Endothelial cell of umbilical vein (primary cell): ENCODE measurements around the gene WTAP. TPM values are rescaled to one million over a fixed set of nuclear protein-coding genes. Genes with fewer than 3 reads are reported as not detected.

Source experiments
- BruUV-seq: library from RNA; stranded (reverse); fragments of 400-500 nt; replicated peaks from 2 replicates; lab custom pipeline; 2021; lab: Mats Ljungman, UMichigan
- CTCF ChIA-PET: fragments of 300-600, 350-600 bp; sonication (Branson Sonifier 250); formaldehyde crosslinking; loops from one replicate; lab custom pipeline; 2021; ENCODE audit warnings: antibody characterized with exemption, inconsistent platforms; lab: Charles Lee
- POLR2A ChIA-PET: fragments of 300-600, 350-600 bp; sonication (Branson Sonifier 250); formaldehyde crosslinking; loops from one replicate; lab custom pipeline; 2021; ENCODE audit warnings: antibody characterized with exemption, inconsistent platforms; lab: Charles Lee
- DNase-seq: peaks from one replicate; pipeline ENCODE4 v3.0.0-alpha.2; 2011; ENCODE audit warnings: low read depth, low spot score
- FAIRE-seq: peaks from 2 replicates; lab custom pipeline; 2011; peaks lifted over from hg19 to GRCh38; lab: Jason Lieb, UNC
- H2AFZ ChIP-seq: 2 replicates; pipeline ENCODE4 v1.6.0; 2012; ENCODE audit warnings: low read depth, low read length, control low read depth, inconsistent platforms
- H3K27ac ChIP-seq: 2 replicates; pipeline ENCODE4 v1.5.1; 2011; ENCODE audit warnings: low read depth, mild to moderate bottlenecking, control low read depth, low read length, moderate library complexity; ENCODE audit not compliant: insufficient read depth
- H3K27me3 ChIP-seq, 2 experiments: 2 replicates each; pipeline versions ENCODE4 v1.6.0 to v1.6.1; 2011; ENCODE audit warnings: low read length in 2 of 2, mixed read lengths in 1 of 2; ENCODE audit not compliant: control insufficient read depth in 2 of 2, insufficient read depth in 2 of 2
- H3K36me3 ChIP-seq, 2 experiments: 2 replicates in 1 of 2; 3 replicates in 1 of 2; pipeline ENCODE4 v1.5.1; 2011; ENCODE audit warnings: low read length in 2 of 2, mild to moderate bottlenecking in 1 of 2, moderate library complexity in 1 of 2; ENCODE audit not compliant: control insufficient read depth in 2 of 2, insufficient read depth in 2 of 2; ENCODE audit errors: extremely low read depth in 1 of 2
- H3K4me1 ChIP-seq: 3 replicates; pipeline ENCODE4 v1.5.1; 2011; ENCODE audit warnings: mild to moderate bottlenecking, low read length; ENCODE audit not compliant: control insufficient read depth, insufficient read depth; ENCODE audit errors: extremely low read depth
- H3K4me2 ChIP-seq: 2 replicates; pipeline ENCODE4 v1.6.1; 2011; ENCODE audit warnings: low read length, control low read depth, mixed read lengths; ENCODE audit not compliant: insufficient read depth
- H3K4me3 ChIP-seq, 3 experiments: fragments of 200-600 bp in 1 of 3; sonication (generic), shearing (Covaris generic) in 1 of 3; replicated peaks in 1 of 3; 2 replicates each; pipeline ENCODE4 v1.5.1; 2011 to 2016; ENCODE audit warnings: control low read depth in 3 of 3, low read length in 3 of 3, mild to moderate bottlenecking in 2 of 3, inconsistent platforms in 1 of 3, low read depth in 1 of 3, moderate library complexity in 1 of 3; ENCODE audit not compliant: insufficient read depth in 1 of 3
- H3K79me2 ChIP-seq: 2 replicates; pipeline ENCODE4 v1.6.0; 2012; ENCODE audit warnings: low read length, inconsistent platforms; ENCODE audit not compliant: control insufficient read depth, insufficient read depth
- H3K9ac ChIP-seq: replicated peaks from 2 replicates; pipeline ENCODE3; 2011; ENCODE audit warnings: low read length, control low read depth; ENCODE audit not compliant: insufficient read depth; ENCODE audit errors: extremely low read depth
- H3K9me1 ChIP-seq: replicated peaks from 3 replicates; pipeline ENCODE4 v1.6.0; 2011; ENCODE audit warnings: mild to moderate bottlenecking, low read length; ENCODE audit not compliant: control insufficient read depth, insufficient read depth; ENCODE audit errors: extremely low read depth
- H3K9me3 ChIP-seq: replicated peaks from 2 replicates; pipeline ENCODE4 v1.5.1; 2012; ENCODE audit warnings: low read length, inconsistent platforms; ENCODE audit not compliant: control insufficient read depth, insufficient read depth
- H4K20me1 ChIP-seq: replicated peaks from 2 replicates; pipeline ENCODE3; 2011; ENCODE audit warnings: mild to moderate bottlenecking, low read length; ENCODE audit not compliant: control insufficient read depth, insufficient read depth; ENCODE audit errors: extremely low read depth
- EZH2 ChIP-seq: IDR thresholded peaks from 2 replicates; pipeline ENCODE4 v1.6.1; 2012; ENCODE audit warnings: borderline replicate concordance, low read depth, mild to moderate bottlenecking, moderate library complexity, low read length, inconsistent platforms; ENCODE audit not compliant: severe bottlenecking
- FOS ChIP-seq: IDR thresholded peaks from 2 replicates; pipeline ENCODE4 v1.6.1; 2011; ENCODE audit warnings: mild to moderate bottlenecking, low read length, moderate library complexity, borderline replicate concordance; ENCODE audit not compliant: insufficient read depth
- GATA2 ChIP-seq: IDR thresholded peaks from 2 replicates; pipeline ENCODE4 v1.7.0; 2011; ENCODE audit warnings: low read depth, mild to moderate bottlenecking, moderate library complexity, mixed read lengths, low read length; ENCODE audit not compliant: insufficient read length, insufficient read depth
- JUN ChIP-seq: IDR thresholded peaks from 2 replicates; pipeline ENCODE4 v1.6.1; 2011; ENCODE audit warnings: borderline replicate concordance, low read depth; ENCODE audit not compliant: insufficient read length, insufficient read depth
- MAX ChIP-seq: IDR thresholded peaks from 2 replicates; pipeline ENCODE4 v1.6.1; 2011; ENCODE audit not compliant: insufficient read depth, insufficient read length
- MYC ChIP-seq: IDR thresholded peaks from one replicate; pipeline ENCODE4 v1.6.1; 2011; ENCODE audit warnings: mild to moderate bottlenecking, low read depth, low read length
- POLR2A ChIP-seq: IDR thresholded peaks from 2 replicates; pipeline ENCODE4 v1.6.1; 2012; ENCODE audit warnings: low read depth, mild to moderate bottlenecking, control low read depth, low read length
- POLR2AphosphoS5 ChIP-seq: IDR thresholded peaks from 2 replicates; pipeline ENCODE4 v1.6.1; 2012; ENCODE audit warnings: low read depth, mild to moderate bottlenecking, control low read depth, low read length, moderate library complexity; ENCODE audit not compliant: insufficient read depth
- dilution Hi-C: fragments of 300-500 bp; cut with MboI; formaldehyde crosslinking; loops from one replicate; pipeline ENCODE4 v1.15.0; 2019; ENCODE audit warnings: low sequenced_read_pairs; ENCODE audit not compliant: extremely low pct_ligation_motif_present
- intact Hi-C: fragments of 100-400 bp; cut with micrococcal nuclease; formaldehyde crosslinking; loops from one replicate; pipeline ENCODE4 v1.10.0; 2022
- polyA plus RNA-seq, 4 experiments: library from polyadenylated mRNA; depleted of rRNA in 3 of 4; stranded (reverse) in 3 of 4; unstranded in 1 of 4; fragments of >200 nt; gene quantifications; 2 replicates each; pipeline versions ENCODE4 v1.2.1 to v1.2.3, GENCODE V29; 2011 to 2012; ENCODE audit warnings: missing spikeins in 1 of 4
- total RNA-seq: library from RNA; stranded (reverse); gene quantifications from 2 replicates; pipeline ENCODE4 v1.2.3, GENCODE V29; 2021
- TF ChIP-seq, protein P1 (sequence below), 2 donors: IDR thresholded peaks; 1 replicate in 1 of 2; 2 replicates in 1 of 2; pipeline ENCODE4 v1.5.1; 2011; ENCODE audit warnings: low read length in 2 of 2, mild to moderate bottlenecking in 2 of 2, moderate library complexity in 2 of 2, control low read depth in 1 of 2, inconsistent platforms in 1 of 2, low read depth in 1 of 2; ENCODE audit not compliant: insufficient read depth in 1 of 2; ENCODE audit errors: extremely low read depth in 1 of 2

The WTAP gene
- total and polyA plus RNA-seq, 2 donors (not counting 3 experiments of a cell fraction or from before 2014, with no cell fraction given), result 21.7 to 81.6 TPM

DNA sequence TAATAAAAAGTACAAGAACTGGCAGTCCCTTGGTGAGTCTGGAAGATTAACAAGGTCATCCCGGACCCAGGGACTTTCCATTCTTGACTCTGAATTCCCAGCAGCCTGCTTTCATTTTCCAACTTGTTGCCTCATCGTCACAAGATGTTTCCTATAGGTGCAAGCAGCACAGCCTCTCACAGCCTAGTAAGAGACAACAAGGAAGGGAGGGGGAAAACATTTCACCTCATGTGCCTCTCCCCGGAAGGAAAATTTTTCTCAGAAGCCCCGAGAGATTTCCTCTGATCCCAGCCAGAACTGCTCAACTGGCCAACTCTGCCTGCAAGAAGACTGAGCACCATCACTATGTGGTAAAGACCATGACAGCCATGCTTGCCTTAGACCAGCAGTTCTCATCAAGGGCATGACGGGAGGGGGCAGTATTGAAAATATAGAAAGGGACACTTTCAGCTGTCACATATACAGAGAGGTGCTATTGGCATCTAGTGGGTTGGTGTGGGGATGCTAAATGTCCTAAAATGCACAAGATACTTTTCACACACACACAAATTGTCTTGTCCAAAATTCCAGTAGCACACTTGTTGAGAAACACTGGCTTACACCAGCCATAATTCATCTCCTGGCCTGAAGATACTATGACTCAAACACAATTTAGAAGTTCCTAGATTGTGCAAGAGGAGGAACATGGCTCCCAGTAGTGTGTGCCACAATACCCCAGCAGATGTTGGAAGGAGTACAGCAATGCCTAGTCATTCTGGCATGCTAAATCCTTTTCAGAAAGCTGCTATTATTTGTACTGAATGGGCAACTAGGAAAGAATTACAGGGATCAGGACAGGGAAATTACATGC, 10.8 kb upstream of the WTAP start:
- Histone ChIP-seq H3K9me3 (no peaks in the 10 kb centered on the region), H3K4me1 (no peaks in the 10 kb centered on the region), H3K27ac (no peak overlapping the region), H3K79me2 (no peaks in the 10 kb centered on the region), H2AFZ (no peak overlapping the region), H3K4me2 (no peak overlapping the region), H3K9ac (no peak overlapping the region), H4K20me1 (no peaks in the 10 kb centered on the region), H3K9me1 (no peaks in the 10 kb centered on the region), H3K27me3 (no peaks in the 10 kb centered on the region), H3K36me3 (no peaks in the 10 kb centered on the region), H3K4me3 (no peak overlapping the region)
- no peak for DNase-seq
- ChIA-PET CTCF (interaction anchor here (1.6 kb wide), 1 partner anchor 10 kb away, joined by 5 read pairs; the partner anchor contains the start of gene WTAP), POLR2A (no interaction called here)
- intact Hi-C loops, result no loop called here
- dilution Hi-C loops, result no loop called here
- no TSS peak for BruUV-seq
- no peak for FAIRE-seq
- no peak for TF ChIP-seq JUN
- no peak for TF ChIP-seq MYC
- TF ChIP-seq, protein P1, sequence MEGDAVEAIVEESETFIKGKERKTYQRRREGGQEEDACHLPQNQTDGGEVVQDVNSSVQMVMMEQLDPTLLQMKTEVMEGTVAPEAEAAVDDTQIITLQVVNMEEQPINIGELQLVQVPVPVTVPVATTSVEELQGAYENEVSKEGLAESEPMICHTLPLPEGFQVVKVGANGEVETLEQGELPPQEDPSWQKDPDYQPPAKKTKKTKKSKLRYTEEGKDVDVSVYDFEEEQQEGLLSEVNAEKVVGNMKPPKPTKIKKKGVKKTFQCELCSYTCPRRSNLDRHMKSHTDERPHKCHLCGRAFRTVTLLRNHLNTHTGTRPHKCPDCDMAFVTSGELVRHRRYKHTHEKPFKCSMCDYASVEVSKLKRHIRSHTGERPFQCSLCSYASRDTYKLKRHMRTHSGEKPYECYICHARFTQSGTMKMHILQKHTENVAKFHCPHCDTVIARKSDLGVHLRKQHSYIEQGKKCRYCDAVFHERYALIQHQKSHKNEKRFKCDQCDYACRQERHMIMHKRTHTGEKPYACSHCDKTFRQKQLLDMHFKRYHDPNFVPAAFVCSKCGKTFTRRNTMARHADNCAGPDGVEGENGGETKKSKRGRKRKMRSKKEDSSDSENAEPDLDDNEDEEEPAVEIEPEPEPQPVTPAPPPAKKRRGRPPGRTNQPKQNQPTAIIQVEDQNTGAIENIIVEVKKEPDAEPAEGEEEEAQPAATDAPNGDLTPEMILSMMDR (IDR thresholded peaks at IDR 0.05; ENCODE audit: extremely low read depth in 1 of 2, insufficient read depth in 1 of 2, low read depth in 1 of 2, low read length in 2 of 2), result no peak
- TF ChIP-seq POLR2A, result no peak
- no peak for TF ChIP-seq MAX
- no peak for TF ChIP-seq FOS
- no peak for TF ChIP-seq POLR2AphosphoS5
- no peak for TF ChIP-seq GATA2
- no peak for TF ChIP-seq EZH2
